Right lobe of liver (tissue), 6 donors: Measurements from ENCODE around the gene CDHR3. TPM values are rescaled to one million over a fixed set of nuclear protein-coding genes. Genes with fewer than 3 reads are reported as not detected.

Experiments used
- ATAC-seq, 4 donors: fragments of 200-7000 bp; cut with Tn5 transposase; one replicate each; pipeline ENCODE4 v1.9.1; 2020; ENCODE audit warnings: mild to moderate bottlenecking in 4 of 4, moderate library complexity in 4 of 4
- DNase-seq, 3 donors: peaks; one replicate each; pipeline ENCODE4 v3.0.0-alpha.2; 2020
- H3K27ac ChIP-seq, 3 donors: fragments of 200-600 bp; one replicate each; pipeline ENCODE4 v1.8.0; 2022
- H3K27me3 ChIP-seq, 2 donors: fragments of 200-600 bp; one replicate each; pipeline ENCODE4 v1.8.0; 2022
- H3K36me3 ChIP-seq, 4 donors: fragments of 200-600 bp; sonication (generic) in 1 of 4; one replicate each; pipeline versions ENCODE4 v1.5.1 to v1.8.0; 2017 to 2022; ENCODE audit warnings: control low read depth in 1 of 4
- H3K4me1 ChIP-seq, 4 donors: fragments of 200-600 bp; sonication (generic) in 1 of 4; one replicate each; pipeline versions ENCODE4 v1.5.1 to v1.8.0; 2017 to 2022; ENCODE audit warnings: control low read depth in 1 of 4
- H3K4me3 ChIP-seq, 3 donors: fragments of 200-600 bp; one replicate each; pipeline ENCODE4 v1.8.0; 2022
- H3K9me3 ChIP-seq, 4 donors: fragments of 200-600 bp; sonication (generic) in 1 of 4; one replicate each; pipeline versions ENCODE4 v1.5.1 to v1.8.0; 2017 to 2022; ENCODE audit warnings: control low read depth in 1 of 4
- POLR2A ChIP-seq: fragments of 450-650 bp; IDR thresholded peaks from one replicate; pipeline ENCODE4 v1.6.1; 2017; ENCODE audit warnings: antibody characterized with exemption, mild to moderate bottlenecking
- WGBS: methylation state at CpG from one replicate; pipeline ENCODE4 v1.1.6; 2018; ENCODE audit warnings: low coverage, low lambda C conversion rate; ENCODE audit not compliant: insufficient coverage; ENCODE audit errors: missing lambda C conversion rate; 5-methylcytosine and 5-hydroxymethylcytosine counted together
- intact Hi-C, 2 donors: fragments of 100-400 bp; cut with DNase I; formaldehyde crosslinking; loops; one replicate each; pipeline versions ENCODE4 v1.11.2 to v1.14.1; 2022
- total RNA-seq, 6 experiments: library from RNA; depleted of rRNA in 2 of 6; stranded (reverse); fragments of >200 nt in 2 of 6; fragmentation: NEBNext Ultra II Directional in 3 of 6; extraction: Animal tissue kit (Norgen Biotek cat#: 25700) in 3 of 6; gene quantifications; one replicate each; pipeline versions ENCODE4 v1.1.0 to v1.2.4, GENCODE V29; 2016 to 2023
- TF ChIP-seq, protein P1 (sequence below), 4 donors: fragments of 200-600 bp in 3 of 4; fragments of 450-650 bp in 1 of 4; IDR thresholded peaks; one replicate each; pipeline versions ENCODE4 v1.5.1 to v1.8.0; 2016 to 2022; ENCODE audit warnings: antibody characterized with exemption in 4 of 4, mild to moderate bottlenecking in 2 of 4
- donor health status: DM: no; HTN: yes; CAD: no.
- donor health status: DM: no; HTN: no; CAD: no.
- donor health status: DM: no; HTN: no; CAD: no.
- donor health status: DM: no; HTN: yes; CAD: no.
- donor health status: DM: no; HTN: yes; CAD: no.

The CDHR3 gene
- total RNA-seq, 6 experiments from 2014 or later, result 3.6 to 8.6 (median 4.5) TPM

DNA sequence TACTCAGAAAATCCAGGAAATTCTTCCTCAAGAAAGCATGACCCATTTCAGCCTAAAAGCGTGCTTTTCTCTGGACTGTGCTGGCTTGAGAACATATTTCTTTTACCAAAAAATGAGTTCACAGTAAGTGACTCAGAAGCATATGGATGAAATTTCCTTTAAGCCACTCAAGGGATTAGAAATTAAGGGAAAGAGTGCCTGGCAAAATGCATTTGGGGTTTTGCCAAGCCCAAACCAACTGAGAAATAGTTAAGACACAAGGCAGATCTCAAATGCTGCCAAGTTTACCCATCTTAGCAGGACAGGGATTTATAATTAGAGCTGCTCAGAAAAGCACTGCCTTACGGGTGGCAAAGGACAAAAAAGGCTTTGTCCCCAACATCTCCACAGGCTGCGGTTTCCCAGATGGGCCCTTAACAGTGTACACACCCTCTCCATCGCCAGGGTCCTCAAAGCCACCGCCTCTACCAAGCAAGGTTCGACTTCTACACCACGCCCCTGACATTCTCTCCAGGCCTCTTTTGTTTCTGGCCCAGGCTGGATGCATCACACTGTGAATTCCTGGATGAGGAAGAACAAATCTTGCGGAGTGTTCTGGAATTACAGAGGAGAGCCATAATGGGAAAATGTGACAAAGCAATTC is 30.1 kb upstream of the CDHR3 start:
- H3K4me3 ChIP-seq, result no peak overlapping the region
- WGBS, result 87% methylated on average over 7 of the region's 8 CpGs
- TF ChIP-seq, protein P1, sequence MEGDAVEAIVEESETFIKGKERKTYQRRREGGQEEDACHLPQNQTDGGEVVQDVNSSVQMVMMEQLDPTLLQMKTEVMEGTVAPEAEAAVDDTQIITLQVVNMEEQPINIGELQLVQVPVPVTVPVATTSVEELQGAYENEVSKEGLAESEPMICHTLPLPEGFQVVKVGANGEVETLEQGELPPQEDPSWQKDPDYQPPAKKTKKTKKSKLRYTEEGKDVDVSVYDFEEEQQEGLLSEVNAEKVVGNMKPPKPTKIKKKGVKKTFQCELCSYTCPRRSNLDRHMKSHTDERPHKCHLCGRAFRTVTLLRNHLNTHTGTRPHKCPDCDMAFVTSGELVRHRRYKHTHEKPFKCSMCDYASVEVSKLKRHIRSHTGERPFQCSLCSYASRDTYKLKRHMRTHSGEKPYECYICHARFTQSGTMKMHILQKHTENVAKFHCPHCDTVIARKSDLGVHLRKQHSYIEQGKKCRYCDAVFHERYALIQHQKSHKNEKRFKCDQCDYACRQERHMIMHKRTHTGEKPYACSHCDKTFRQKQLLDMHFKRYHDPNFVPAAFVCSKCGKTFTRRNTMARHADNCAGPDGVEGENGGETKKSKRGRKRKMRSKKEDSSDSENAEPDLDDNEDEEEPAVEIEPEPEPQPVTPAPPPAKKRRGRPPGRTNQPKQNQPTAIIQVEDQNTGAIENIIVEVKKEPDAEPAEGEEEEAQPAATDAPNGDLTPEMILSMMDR (IDR thresholded peaks at IDR 0.05), result no peak
- no peak for TF ChIP-seq POLR2A
- intact Hi-C loops, result loop anchor here in 1 of 2 donors (5.0 kb wide), 1 partner anchor 74 kb away; no protein-coding TSS in a partner anchor
- peaks cover 0 to 11% (median 0%) of the 10 kb centered on the region in 4 donors for H3K4me1 ChIP-seq
- no peaks in the 10 kb centered on the region for H3K36me3 ChIP-seq
- no peak overlapping the region for H3K27ac ChIP-seq
- ATAC-seq, result no peak
- no peaks in the 10 kb centered on the region for H3K27me3 ChIP-seq
- H3K9me3 ChIP-seq, result no peaks in the 10 kb centered on the region
- no peak for DNase-seq

DNA sequence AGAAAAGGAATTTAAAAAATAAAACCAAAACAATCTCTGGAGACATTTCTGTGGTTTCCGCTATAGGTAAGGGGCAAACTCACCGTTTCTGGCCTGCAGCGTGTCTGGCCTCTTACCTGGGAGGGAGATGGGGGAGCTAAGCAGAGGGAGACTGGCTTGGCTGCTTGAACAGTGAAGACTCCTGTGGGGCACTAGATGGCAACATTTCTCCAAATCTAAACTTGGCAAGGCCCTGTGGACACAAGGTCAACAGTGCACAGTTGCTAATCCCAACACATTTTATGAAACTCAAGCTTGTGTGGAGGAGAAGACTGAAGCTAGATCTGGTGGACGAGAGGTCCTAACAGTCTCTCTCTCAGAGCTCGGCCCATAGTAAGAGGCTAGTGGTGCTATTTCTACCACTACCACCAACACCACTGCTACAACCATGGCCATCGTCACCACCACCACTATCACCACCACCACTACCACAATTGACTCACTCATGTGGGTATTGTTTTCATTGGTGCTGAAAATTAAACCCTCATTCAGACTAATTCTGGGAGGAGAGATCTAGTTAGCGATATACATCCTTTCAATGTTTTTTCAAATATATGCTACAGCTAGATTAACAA is 28.4 kb upstream of the CDHR3 start:
- Histone ChIP-seq H3K27me3 (no peaks in the 10 kb centered on the region), H3K36me3 (no peaks in the 10 kb centered on the region), H3K4me1 (peaks cover 0 to 12% (median 0%) of the 10 kb centered on the region in 4 donors), H3K9me3 (no peaks in the 10 kb centered on the region), H3K4me3 (no peak overlapping the region), H3K27ac (peak overlapping the region in 2 of 3 donors; percentile 0 to 64)
- intact Hi-C loops, result loop anchor here in 1 of 2 donors (5.0 kb wide), 1 partner anchor 73 kb away; no protein-coding TSS in a partner anchor
- TF ChIP-seq, protein P1 (IDR thresholded peaks at IDR 0.05), result peak; percentile 50 to 66 (median 60)
- TF ChIP-seq POLR2A, result no peak
- peak; percentile 94 to 98 (median 96) for ATAC-seq
- 45% methylated on average over 6 of the region's 7 CpGs for WGBS
- peak in 1 of 3 donors; percentile 66 for DNase-seq

DNA sequence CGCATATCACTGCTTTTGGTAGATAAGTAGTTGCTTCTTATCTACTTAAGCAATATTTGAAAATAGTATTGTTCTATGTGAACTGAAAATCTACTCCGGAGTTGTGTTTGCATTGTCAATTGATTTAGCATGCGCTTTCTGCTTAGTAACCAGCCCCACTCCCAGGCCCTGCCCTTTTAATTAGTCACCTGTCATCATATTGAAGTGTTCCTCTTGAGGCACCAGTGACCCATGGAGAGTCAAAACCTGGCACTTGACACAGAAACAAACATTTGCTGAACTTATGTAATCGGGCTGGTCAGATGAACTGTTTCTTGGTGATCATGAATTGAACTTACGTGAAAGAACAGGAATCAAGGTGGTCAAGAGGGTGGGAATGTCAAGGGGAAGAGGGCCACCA is 27.8 kb upstream of the CDHR3 start:
- 16% methylated on average over 5 of the region's 5 CpGs for WGBS
- no peak overlapping the region for H3K4me3 ChIP-seq
- H3K4me1 ChIP-seq, result peaks cover 0 to 17% (median 0%) of the 10 kb centered on the region in 4 donors
- no peak for TF ChIP-seq POLR2A
- TF ChIP-seq, protein P1 (IDR thresholded peaks at IDR 0.05), result no peak
- peak overlapping the region in 2 of 3 donors; percentile 0 to 64 for H3K27ac ChIP-seq
- no peaks in the 10 kb centered on the region for H3K27me3 ChIP-seq
- no peaks in the 10 kb centered on the region for H3K36me3 ChIP-seq
- no peaks in the 10 kb centered on the region for H3K9me3 ChIP-seq
- intact Hi-C loops, result no loop called here
- DNase-seq (peak in 1 of 3 donors; percentile 49), ATAC-seq (peak; percentile 67 to 82 (median 72))

DNA sequence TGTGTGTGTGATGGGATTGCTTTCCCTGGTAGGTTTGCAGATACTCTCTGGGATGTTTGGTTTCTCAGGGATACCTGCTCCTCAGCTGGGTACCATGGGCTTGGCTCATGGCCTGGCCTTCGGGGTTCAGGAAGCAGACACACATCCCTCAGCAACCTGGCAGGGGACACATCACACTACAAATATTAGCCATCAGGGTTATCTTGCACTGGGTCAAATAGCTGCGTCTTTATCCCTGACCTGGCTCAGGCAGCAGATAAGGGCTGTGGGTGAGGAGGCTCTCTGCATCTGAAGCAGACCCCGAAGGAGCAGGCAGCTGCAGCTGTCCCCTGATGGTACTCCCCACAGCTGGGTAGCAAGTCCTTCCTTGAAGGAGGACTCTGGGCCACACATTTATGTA is 25.7 kb upstream of the CDHR3 start:
- Histone ChIP-seq H3K36me3 (no peaks in the 10 kb centered on the region), H3K27ac (no peak overlapping the region), H3K9me3 (no peaks in the 10 kb centered on the region), H3K4me1 (peaks cover 0 to 21% (median 0%) of the 10 kb centered on the region in 4 donors), H3K27me3 (no peaks in the 10 kb centered on the region), H3K4me3 (no peak overlapping the region)
- DNase-seq, result no peak
- no peak for ATAC-seq
- intact Hi-C loops, result no loop called here
- 28% methylated on average over 2 of the region's 3 CpGs for WGBS
- TF ChIP-seq, protein P1 (IDR thresholded peaks at IDR 0.05), result no peak
- TF ChIP-seq POLR2A, result no peak
